CD4-positive, alpha-beta T cell treated with Interleukin-6 for 4 hours (primary cell): ENCODE data around the gene SGCD.
A peak's percentile ranks its signal among the peaks of the same experiment; 100 is the strongest.

ENCODE experiments used
- DNase-seq: peaks from one replicate; pipeline ENCODE4 v3.0.0-alpha.2; 2020; ENCODE audit warnings: mixed read lengths

The SGCD gene

DNA sequence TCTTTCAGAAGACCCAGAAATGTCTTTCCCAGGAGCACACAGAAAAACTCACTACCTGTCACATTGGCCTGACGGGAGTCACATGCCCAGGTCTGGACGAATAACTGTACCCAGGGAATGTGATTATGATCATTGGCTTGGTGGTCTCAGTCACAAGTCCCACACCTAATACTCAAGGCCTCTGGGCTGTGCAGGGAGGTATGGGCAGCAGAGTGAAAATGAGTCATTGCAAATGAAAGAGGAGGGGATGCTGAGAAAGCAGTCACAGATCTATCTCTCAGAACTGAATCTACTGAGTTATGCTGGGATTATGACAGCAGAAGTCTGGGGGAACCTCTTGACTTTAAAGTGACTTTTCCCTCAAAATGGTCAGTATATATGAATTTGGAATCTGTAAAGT lies 36.9 kb downstream of the SGCD start:
- no peak for DNase-seq

GRCh38 chr5:156366521-156366920 lies 39.6 kb downstream of the SGCD start:
- DNase-seq, result no peak

DNA sequence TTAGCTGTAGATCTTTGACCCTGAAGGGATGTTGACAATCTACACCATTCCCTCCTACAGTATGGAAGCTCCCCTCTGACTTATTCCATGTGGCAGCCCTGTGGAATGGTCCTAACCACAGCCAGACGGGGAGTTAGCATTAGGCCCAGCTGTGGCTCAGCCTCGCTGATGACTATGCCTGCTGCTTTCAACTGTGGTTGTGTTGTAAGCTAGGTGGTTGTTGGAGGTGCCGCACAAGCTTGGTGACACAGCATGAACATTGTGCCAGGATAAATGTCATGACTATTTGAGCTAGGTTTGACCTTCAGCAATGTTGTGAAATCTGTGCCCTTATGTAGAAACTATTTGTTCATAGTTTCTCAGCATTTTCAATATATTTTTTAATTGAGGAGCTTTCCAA lies 40.6 kb downstream of the SGCD start:
- DNase-seq, result no peak

- DNase-seq, result no peak
Measured at GRCh38 chr5:156375895-156376495, 49.0 kb downstream of the SGCD start.

DNA sequence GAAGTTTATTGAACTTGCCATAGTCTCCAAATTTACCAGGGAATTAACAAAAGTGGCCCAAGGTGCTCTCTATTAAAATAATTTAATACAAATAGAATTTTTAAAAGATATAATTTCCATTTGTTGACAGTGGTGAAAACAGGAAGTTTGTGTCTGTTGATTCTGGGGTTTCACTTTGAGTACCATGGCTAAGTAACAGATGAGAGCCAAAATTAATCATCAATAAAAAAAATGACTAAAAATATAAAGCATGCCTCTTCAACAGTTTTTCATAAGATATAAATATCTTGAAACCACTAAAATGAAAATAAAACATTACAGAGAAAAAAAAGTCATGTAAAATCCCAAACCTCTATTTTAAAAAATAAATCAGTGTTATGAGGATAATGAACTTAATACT lies 49.8 kb downstream of the SGCD start:
- DNase-seq, result no peak

- DNase-seq, result no peak
Measured at GRCh38 chr5:156378159-156378558, 51.2 kb downstream of the SGCD start.

DNA sequence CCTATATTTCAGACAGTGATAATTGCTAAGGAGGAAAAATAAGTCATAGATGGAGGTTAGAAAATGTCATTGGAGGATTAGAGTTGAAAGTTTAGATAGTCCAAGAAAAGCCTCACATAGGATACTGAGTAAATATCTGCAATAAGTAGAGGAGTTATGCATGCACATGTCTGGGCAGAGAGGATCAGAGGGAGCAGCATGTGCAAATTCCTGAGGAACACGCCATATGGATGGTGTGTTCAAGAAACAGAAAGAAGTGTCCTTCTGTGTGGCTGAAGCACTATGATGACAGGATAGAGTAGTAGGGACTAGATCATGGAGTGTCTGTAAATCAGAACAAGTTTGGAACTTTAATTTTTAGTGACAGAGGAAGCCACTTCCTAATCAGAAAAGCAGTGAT lies 52.2 kb downstream of the SGCD start:
- DNase-seq, result no peak

DNA sequence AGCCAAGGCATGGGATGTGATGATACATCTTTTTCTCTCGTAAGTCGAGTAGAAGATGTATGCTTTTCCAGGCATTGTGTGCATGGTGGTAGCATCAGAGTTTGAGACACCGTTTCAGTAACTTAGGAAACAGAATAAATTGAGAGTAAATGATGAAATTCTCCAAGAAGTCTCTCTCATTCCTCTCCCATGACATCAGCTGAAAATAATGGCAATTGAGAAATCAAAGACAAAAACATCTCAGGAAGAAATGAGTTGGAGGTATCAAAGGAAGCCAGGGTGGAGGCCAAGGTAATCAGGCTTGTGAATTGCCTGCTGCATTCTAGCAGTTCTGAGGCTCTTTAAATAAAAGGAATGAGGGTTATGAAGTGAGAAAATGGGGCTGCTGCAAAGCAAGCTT lies 53.9 kb downstream of the SGCD start:
- DNase-seq, result no peak

GRCh38 chr5:156383510-156384265 lies 56.7 kb downstream of the SGCD start:
- DNase-seq, result no peak

DNA sequence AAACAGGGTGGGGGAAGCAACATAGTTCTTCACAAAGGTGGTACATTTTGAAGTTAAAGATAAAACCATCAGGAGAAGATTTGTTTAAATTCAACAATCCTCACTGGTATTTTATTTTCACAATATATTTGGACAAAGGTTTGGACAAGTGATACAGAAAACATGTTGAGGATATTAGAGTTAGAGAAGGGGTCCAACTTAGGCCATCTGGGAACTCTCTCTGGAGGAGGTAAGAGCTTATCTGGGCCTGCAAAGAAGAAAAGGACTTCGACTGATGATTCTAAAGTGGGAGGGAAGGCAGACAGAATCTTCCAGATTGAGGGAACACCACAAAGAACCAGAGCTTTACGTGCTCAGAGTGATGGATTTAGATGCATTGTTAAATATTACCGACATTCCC lies 58.5 kb downstream of the SGCD start:
- no peak for DNase-seq

DNA sequence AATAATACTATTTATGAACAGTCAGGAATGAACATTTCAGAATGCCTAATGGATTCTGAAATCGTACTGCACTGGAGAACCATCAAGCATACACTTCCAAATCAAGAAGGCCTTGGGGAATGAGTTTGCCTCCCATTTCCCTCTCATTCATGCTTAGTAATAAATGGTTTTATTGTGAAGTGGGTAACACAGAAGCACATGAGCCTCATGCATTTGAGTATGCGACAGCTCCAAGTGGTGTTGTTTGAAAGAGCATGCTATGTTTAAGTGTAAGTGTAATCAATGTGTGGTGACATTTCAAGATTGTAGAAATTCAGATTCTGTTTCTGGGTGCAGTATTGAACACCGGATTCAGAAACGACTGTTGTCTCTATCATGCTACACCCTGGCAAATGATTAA lies 60.0 kb downstream of the SGCD start:
- DNase-seq, result no peak

DNA sequence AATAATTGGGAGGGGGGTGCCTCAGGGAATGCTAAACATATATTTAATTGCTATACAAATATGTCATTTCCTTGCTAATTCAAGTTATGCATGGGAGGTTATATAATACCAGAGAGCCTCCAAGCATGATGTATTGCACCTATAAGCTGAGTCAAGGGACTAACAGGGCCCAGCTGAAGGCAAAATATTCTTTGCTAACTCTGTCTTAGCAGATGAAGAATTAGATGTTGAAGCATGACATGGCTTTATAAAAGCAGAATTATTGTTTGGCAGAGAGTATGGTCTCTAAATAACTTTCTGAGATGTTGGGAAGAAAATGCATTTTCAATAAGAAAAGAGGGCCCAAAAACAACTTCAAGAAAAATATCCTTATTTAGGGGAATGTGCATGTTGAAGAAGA lies 60.4 kb downstream of the SGCD start:
- DNase-seq, result no peak

- no peak for DNase-seq
Measured at GRCh38 chr5:156388233-156388632, 61.3 kb downstream of the SGCD start.

GRCh38 chr5:156391139-156391538 lies 64.2 kb downstream of the SGCD start:
- no peak for DNase-seq

DNA sequence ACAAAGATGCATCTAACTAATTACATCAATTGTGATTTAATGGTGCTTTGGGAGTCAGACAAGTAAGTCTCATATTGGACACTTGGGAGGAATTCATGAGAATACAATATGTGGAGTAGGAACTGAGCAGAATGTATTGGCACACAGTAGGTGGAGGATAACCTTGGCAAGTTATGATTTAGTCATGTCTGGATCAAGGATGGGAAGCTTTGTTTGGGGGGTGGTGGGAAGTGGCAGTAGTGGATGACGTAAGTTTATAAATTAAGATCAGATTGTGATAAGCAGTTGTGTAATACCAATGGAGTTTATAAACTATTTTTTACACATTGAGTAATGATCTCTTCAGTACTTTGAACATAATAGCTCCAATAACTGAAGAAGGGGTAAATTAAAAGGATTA lies 67.0 kb downstream of the SGCD start:
- no peak for DNase-seq

- no peak for DNase-seq
Measured at GRCh38 chr5:156394642-156395305, 67.8 kb downstream of the SGCD start.

- DNase-seq, result no peak
Measured at GRCh38 chr5:156395306-156395675, 68.3 kb downstream of the SGCD start.

DNA sequence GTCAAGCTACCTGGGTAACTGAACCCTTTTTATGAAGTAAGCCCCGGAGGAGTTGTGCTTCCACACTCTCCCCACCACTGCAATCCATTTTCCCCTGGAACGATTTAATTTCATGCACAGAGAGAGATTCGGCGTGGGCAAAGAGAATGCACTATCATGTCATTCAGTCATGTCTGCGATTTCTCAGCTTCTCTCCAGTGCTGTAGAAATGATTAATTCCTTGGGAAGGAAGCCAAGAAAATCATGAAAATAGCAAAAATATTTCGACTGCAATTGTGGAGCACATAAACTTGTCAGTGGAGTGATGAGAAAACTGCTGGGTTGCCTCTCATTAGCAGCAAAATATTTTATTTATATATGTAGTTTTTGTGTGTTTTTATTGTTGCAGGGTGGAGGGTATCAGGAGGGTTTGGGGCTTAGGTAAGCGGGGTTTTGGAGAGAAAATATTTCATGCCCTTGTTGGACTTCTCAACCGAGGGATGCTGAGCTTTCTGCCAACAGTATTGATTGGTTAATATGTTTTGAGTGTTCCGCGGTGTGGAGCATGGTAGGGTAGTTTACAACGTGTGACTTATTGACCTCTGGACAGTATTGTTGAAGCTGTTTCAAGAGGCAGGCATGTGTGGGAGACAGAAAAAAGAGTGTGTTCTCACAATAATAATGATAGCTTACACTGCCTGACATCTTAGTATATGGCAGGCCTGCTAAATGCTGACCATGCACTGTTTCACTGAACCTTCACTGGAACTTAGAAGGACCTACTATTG lies 69.3 kb downstream of the SGCD start:
- no peak for DNase-seq

- DNase-seq, result no peak
Measured at GRCh38 chr5:156396830-156397081, 69.8 kb downstream of the SGCD start.

DNA sequence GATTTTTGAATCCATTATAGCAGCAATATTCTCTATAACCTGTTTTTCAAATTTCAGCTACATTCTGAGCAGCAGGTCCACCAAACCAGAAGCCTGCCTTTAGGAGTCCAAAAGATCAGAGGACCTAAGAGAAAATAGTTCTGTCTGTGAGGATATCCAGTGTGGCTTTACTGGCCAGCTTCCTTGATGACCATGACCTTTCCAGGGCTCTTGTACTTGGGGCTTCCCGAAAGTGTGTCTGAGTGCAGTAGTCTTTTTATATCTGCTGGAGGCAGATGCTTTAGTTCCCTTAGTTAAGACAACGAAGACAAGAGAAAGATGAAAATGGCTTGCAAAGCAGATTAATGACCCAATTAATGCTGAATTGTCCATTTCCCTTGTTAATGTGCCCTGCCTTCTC lies 72.4 kb downstream of the SGCD start:
- no peak for DNase-seq

- DNase-seq, result no peak
Measured at GRCh38 chr5:156400231-156400986, 73.4 kb downstream of the SGCD start.

GRCh38 chr5:156401804-156402203 lies 74.8 kb downstream of the SGCD start:
- DNase-seq, result no peak

DNA sequence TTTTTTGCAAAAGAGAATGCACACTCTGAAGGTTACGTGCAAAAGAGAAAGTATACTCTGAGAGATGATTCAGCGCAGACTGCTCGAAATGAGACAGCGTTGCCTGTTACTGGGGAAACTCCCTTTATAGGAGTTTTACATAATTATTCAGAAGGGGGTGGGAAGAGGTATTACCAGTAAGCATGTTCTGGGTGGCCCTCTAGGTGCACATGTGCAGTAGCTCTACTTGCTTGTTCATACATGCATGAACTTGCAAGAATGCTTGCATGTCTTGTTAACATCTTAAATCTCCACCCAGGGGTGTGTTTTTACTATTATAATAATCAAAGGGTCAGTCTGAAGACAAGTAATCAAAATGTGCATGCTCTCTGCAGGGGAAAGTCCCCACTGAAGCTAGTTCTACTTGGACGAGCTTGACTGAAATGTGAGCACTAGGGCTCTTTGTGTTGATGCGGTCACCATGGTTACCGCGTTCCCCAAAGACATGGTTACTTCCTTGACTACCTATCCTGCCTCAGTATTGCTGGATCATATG lies 75.5 kb downstream of the SGCD start:
- DNase-seq, result peak; percentile 13
